Right forelimb (tissue), 1 donor: Measurements from ENCODE around the gene SUPT20H.

Experiments
- DNase-seq: peaks from one replicate; pipeline ENCODE4 v3.0.0-alpha.2; 2018

The SUPT20H gene

GRCh38 chr13:36997716-36998427, 61.6 kb downstream of the SUPT20H start:
- no peak for DNase-seq

- no peak for DNase-seq
These were observed 67.1 kb downstream of the SUPT20H start for GRCh38 chr13:36992362-36992761.

GRCh38 chr13:36986462-36987240, 72.8 kb downstream of the SUPT20H start:
- no peak for DNase-seq

- DNase-seq, result no peak
These were observed 78.2 kb downstream of the SUPT20H start for GRCh38 chr13:36981156-36981743.

GRCh38 chr13:36979361-36980050, 80.0 kb downstream of the SUPT20H start:
- no peak for DNase-seq

- no peak for DNase-seq
These were observed 84.3 kb downstream of the SUPT20H start for GRCh38 chr13:36975172-36975571.

DNA sequence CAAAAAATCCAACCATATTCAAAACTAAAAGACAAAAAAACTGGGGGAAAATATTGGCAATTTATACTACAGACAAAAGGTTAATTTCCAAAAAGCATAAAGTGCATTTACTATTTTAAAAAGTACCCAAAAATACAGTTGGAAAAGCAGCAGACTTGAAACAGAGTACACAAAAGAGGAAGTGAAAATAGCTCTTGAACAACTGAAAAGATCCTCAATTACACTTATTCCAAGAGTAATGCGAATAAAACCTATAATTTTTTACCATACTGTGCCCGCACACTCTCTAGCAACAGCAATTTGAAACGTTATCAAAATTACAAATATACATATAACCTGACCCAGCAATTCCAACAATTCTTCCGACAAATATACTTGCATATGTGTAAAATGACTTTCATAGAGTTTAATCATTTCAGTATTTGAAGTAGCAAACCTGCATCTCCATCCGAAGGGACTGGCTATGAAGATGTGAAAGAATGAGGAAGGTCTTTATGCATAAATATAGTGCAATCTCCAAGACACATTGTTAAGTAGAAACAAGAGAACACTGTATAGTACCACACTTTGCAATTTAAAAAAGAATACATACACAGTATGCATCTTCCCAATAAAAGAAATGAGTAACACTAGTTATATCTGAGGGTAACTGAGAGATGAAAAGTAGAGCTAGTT, 85.7 kb downstream of the SUPT20H start:
- DNase-seq, result no peak

- no peak for DNase-seq
These were observed 86.5 kb downstream of the SUPT20H start for GRCh38 chr13:36973009-36973408.

DNA sequence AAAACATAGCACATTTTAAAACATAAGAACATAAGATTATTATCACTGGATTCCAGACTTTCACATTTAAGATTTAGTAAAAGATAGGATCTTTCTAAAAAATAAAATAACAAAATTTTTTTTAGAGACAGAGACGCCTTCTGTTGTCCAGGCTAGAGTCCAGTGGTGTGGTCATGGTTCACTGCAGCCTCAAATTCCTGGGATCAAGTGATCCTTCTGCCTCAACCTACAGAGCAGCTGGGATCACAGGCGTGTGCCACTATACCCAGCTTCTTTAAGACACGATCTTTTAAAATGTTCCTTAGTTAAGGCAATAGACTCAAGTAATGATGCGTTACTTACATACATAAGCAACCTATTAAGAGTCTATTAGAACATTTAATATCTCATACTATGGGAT, 93.1 kb downstream of the SUPT20H start:
- DNase-seq, result no peak

GRCh38 chr13:36965767-36966166, 93.7 kb downstream of the SUPT20H start:
- DNase-seq, result no peak

DNA sequence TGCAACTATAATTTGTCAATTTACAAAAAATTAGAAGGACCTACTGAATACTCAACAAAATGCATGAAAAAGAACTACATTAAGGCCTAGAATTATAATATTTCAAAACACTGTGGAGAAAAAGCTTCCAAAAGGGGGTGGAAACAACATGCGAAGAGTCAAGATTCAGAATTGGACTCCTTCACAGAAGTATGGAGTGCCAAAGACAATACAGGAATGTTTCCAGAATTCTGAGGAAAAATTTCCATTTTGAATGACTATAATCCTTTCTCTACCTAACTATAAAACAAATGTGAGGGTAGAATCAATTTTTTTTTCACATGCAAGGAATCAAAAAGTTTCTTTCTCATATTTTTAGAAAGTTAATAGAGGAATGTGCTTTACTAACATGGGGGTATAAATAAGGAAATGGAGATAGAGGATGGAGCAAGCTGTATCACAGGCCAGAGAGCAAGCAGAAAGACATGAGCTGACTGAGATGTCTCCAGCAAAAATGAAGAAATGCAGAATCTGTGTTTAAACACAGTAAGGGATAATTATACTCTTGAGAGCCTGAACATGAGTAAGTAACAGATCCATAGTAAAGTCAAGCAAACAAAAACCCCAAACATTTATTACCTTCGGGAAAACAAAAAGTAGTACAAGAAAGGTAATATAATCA, 99.9 kb downstream of the SUPT20H start:
- DNase-seq, result no peak
